ENCODE data around the gene FAIM2. TPM values are rescaled to one million over a fixed set of nuclear protein-coding genes. Genes with fewer than 3 reads are reported as not detected.

The FAIM2 gene
- total and polyA plus RNA-seq, 9 of the 15 experiments (the other 6 are each of a cell fraction or from before 2014, with no cell fraction given): 0.01 to 0.10 TPM; not detected in 7

- peak in 1 of 2 experiments; percentile 14; a peak in 1 of 4 replicates for TF ChIP-seq ZNF639 (CRISPR knock-in tag; conservative IDR thresholded peaks at IDR 0.05 in 1 of 2, IDR thresholded peaks at IDR 0.05 in 1 of 2)
- TF ChIP-seq RCOR1 (IDR thresholded peaks at IDR 0.05; ENCODE audit: borderline replicate concordance in 1 of 2, low read depth in 2 of 2, low read length in 2 of 2): peak in 1 of 2 experiments; percentile 14; a peak in 1 of 4 replicates
- peak; percentile 67 for TF ChIP-seq ZNF436 (CRISPR knock-in tag; IDR thresholded peaks at IDR 0.05)
Measured at GRCh38 chr12:49899286-49899843, 4.3 kb downstream of the FAIM2 start (continued).

GRCh38 chr12:49897276-49897675, 6.4 kb downstream of the FAIM2 start:
- Histone ChIP-seq H2AFZ (ENCODE audit: low read depth, low read length) (no peak overlapping the region), H3K9me1 (ENCODE audit: control insufficient read depth, insufficient read depth, low read length) (no peaks in the 10 kb centered on the region), H3K9ac (ENCODE audit: insufficient read depth in 1 of 2, low read depth in 2 of 2, low read length in 2 of 2) (no peak overlapping the region), H4K20me1 (replicated peaks; ENCODE audit: control insufficient read depth, insufficient read depth, low read length) (no peaks in the 10 kb centered on the region), H3K36me3 (ENCODE audit: control insufficient read depth, insufficient read depth, low read length) (no peaks in the 10 kb centered on the region), H3K27me3 (ENCODE audit: control insufficient read depth in 2 of 2, insufficient read depth in 2 of 2, low read length in 2 of 2) (no peaks in the 10 kb centered on the region; a peak in 1 of 5 replicates), H3K79me2 (ENCODE audit: control insufficient read depth, insufficient read depth, low read length) (no peaks in the 10 kb centered on the region), H3K4me2 (ENCODE audit: insufficient read depth, low read length) (no peak overlapping the region), H3K27ac (ENCODE audit: extremely low read depth, low read depth, low read length) (no peak overlapping the region), H3K4me1 (replicated peaks in 1 of 2; ENCODE audit: control insufficient read depth in 2 of 2, insufficient read depth in 2 of 2, low read length in 2 of 2) (peaks cover 28 to 41% of the 10 kb centered on the region in 2 experiments), H3K9me3 (replicated peaks; ENCODE audit: control insufficient read depth, insufficient read depth, low read depth, low read length) (no peaks in the 10 kb centered on the region), H3K4me3 (no peak overlapping the region)
- intact Hi-C loops (cut with micrococcal nuclease) (no loop called here), in situ Hi-C loops (cut with MboI) (no loop called here)
- FAIRE-seq (no peak), DNase-seq (ENCODE audit: extremely low read depth in 1 of 4, low spot score in 3 of 4) (no peak), ATAC-seq (no peak)
- TF ChIP-seq, protein P1, sequence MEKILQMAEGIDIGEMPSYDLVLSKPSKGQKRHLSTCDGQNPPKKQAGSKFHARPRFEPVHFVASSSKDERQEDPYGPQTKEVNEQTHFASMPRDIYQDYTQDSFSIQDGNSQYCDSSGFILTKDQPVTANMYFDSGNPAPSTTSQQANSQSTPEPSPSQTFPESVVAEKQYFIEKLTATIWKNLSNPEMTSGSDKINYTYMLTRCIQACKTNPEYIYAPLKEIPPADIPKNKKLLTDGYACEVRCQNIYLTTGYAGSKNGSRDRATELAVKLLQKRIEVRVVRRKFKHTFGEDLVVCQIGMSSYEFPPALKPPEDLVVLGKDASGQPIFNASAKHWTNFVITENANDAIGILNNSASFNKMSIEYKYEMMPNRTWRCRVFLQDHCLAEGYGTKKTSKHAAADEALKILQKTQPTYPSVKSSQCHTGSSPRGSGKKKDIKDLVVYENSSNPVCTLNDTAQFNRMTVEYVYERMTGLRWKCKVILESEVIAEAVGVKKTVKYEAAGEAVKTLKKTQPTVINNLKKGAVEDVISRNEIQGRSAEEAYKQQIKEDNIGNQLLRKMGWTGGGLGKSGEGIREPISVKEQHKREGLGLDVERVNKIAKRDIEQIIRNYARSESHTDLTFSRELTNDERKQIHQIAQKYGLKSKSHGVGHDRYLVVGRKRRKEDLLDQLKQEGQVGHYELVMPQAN (IDR thresholded peaks at IDR 0.05; ENCODE audit: borderline replicate concordance): no peak
- no peak for TF ChIP-seq ZNF444 (CRISPR knock-in tag; IDR thresholded peaks at IDR 0.05)
- TF ChIP-seq HMGXB4 (CRISPR knock-in tag; IDR thresholded peaks at IDR 0.05): no peak
- TF ChIP-seq SRF (CRISPR knock-in tag; IDR thresholded peaks at IDR 0.05): no peak
- TF ChIP-seq MLX (CRISPR knock-in tag; conservative IDR thresholded peaks at IDR 0.05): no peak
- no peak for TF ChIP-seq HMG20A (CRISPR knock-in tag; conservative IDR thresholded peaks at IDR 0.05)
- no peak for TF ChIP-seq ZC3H8 (IDR thresholded peaks at IDR 0.05)
- TF ChIP-seq ZNF184 (CRISPR knock-in tag; IDR thresholded peaks at IDR 0.05): no peak
- TF ChIP-seq FOXM1 (IDR thresholded peaks at IDR 0.05; ENCODE audit: low read depth): no peak
- no peak for TF ChIP-seq FOXM1 (CRISPR knock-in tag; IDR thresholded peaks at IDR 0.05; ENCODE audit: low read depth)
- BruUV-seq (replicated peaks): no TSS peak
- CTCF ChIA-PET (ENCODE audit: low intra/inter-chr PET ratio): no interaction called here
- POLR2A ChIA-PET: interaction anchor here (1.2 to 1.5 kb wide), 2 partner anchors 10 to 45 kb away, joined by 3 to 5 read pairs; no protein-coding TSS in a partner anchor
- WGBS (ENCODE audit: insufficient coverage, low coverage, missing lambda C conversion rate): 38% methylated on average over 3 of the region's 4 CpGs
